Neutrophil (primary cell): Measurements from ENCODE around the gene UGDH.
"Not testable (repeated sequence)": the region's sequence is repeated elsewhere in the genome, so short reads cannot be mapped to it uniquely, and the experiment has no call there.

ENCODE experiments used
- H3K27ac ChIP-seq: fragments of 200-600 bp; sonication (generic); 2 replicates; pipeline ENCODE4 v1.5.1; 2016; ENCODE audit warnings: mild to moderate bottlenecking, moderate library complexity
- H3K27me3 ChIP-seq: fragments of 200-600 bp; sonication (generic); 2 replicates; pipeline ENCODE4 v1.6.0; 2016; ENCODE audit warnings: mild to moderate bottlenecking
- H3K36me3 ChIP-seq: fragments of 200-600 bp; sonication (generic); 2 replicates; pipeline ENCODE4 v1.5.1; 2017
- H3K4me1 ChIP-seq, 2 experiments: fragments of 200-600 bp in 1 of 2; sonication (generic) in 1 of 2; 1 replicate in 1 of 2; 2 replicates in 1 of 2; pipeline versions ENCODE4 v1.5.1 to v1.6.1; 2013 to 2016; ENCODE audit warnings: low read depth in 1 of 2, low read length in 1 of 2, mild to moderate bottlenecking in 1 of 2, moderate library complexity in 1 of 2; ENCODE audit not compliant: control insufficient read depth in 1 of 2, insufficient read depth in 1 of 2
- H3K4me3 ChIP-seq, 2 experiments: fragments of 200-600 bp in 1 of 2; sonication (generic) in 1 of 2; 1 replicate in 1 of 2; 2 replicates in 1 of 2; pipeline ENCODE4 v1.5.1; 2013 to 2016; ENCODE audit warnings: low read depth in 1 of 2, low read length in 1 of 2, mild to moderate bottlenecking in 1 of 2, moderate library complexity in 1 of 2
- H3K9me3 ChIP-seq: fragments of 200-600 bp; sonication (generic); 2 replicates; pipeline ENCODE4 v1.5.1; 2016
- CTCF ChIP-seq: fragments of 200-600 bp; sonication (generic); IDR thresholded peaks from 2 replicates; pipeline ENCODE4 v1.5.1; 2016; ENCODE audit warnings: antibody characterized with exemption

Gene UGDH

GRCh38 chr4:39458505-39459300 is 68.5 kb downstream of the UGDH start, which contains the start of the genes LIAS and RPL9:
Gene LIAS (plus strand): TSS chr4:39459056. CDS start chr4:39459118, 62 bp downstream.
Gene RPL9 (minus strand): TSS chr4:39458922. CDS start chr4:39458439, 483 bp downstream.
- H3K36me3 ChIP-seq: peaks cover 47% of the 10 kb centered on the region
- no peak for TF ChIP-seq CTCF

GRCh38 chr4:39458161-39458504 is 69.1 kb downstream of the UGDH start:
- H3K27me3 ChIP-seq, H3K9me3 ChIP-seq: not testable (repeated sequence)
- Histone ChIP-seq H3K36me3 (peaks cover 47% of the 10 kb centered on the region), H3K27ac (peak overlapping the region; percentile 94), H3K4me1 (peaks cover 25 to 28% of the 10 kb centered on the region in 2 experiments), H3K4me3 (peak overlapping the region; percentile 97)

More at GRCh38 chr4:39458505-39459300, 68.5 kb downstream of the UGDH start, which contains the start of the genes LIAS and RPL9:
- Histone ChIP-seq H3K27ac (peak within 1 kb of the TSS; percentile 94), H3K4me3 (peak within 1 kb of the TSS; percentile 97), H3K4me1 (peaks cover 25 to 28% of the 10 kb centered on the region in 2 experiments), H3K27me3 (no peaks in the 10 kb centered on the region), H3K9me3 (no peaks in the 10 kb centered on the region)

- Histone ChIP-seq H3K27ac (peak overlapping the region; percentile 94), H3K9me3 (no peaks in the 10 kb centered on the region), H3K36me3 (peaks cover 54% of the 10 kb centered on the region), H3K4me1 (peaks cover 25 to 28% of the 10 kb centered on the region in 2 experiments), H3K4me3 (no peak overlapping the region), H3K27me3 (no peaks in the 10 kb centered on the region)
- TF ChIP-seq CTCF: no peak
Measured at GRCh38 chr4:39456946-39457763, 70.1 kb downstream of the UGDH start.

GRCh38 chr4:39455486-39455885 is 71.8 kb downstream of the UGDH start:
- Histone ChIP-seq H3K36me3 (peaks cover 64% of the 10 kb centered on the region), H3K9me3 (no peaks in the 10 kb centered on the region), H3K4me3 (no peak overlapping the region), H3K27me3 (no peaks in the 10 kb centered on the region), H3K27ac (no peak overlapping the region), H3K4me1 (peaks cover 25 to 28% of the 10 kb centered on the region in 2 experiments)
- no peak for TF ChIP-seq CTCF

- peaks cover 14 to 16% of the 10 kb centered on the region in 2 experiments for H3K4me1 ChIP-seq
- H3K36me3 ChIP-seq: peaks cover 68% of the 10 kb centered on the region
- H3K4me3 ChIP-seq: no peak overlapping the region
- H3K9me3 ChIP-seq: no peaks in the 10 kb centered on the region
- TF ChIP-seq CTCF: no peak
- no peak overlapping the region for H3K27ac ChIP-seq
- H3K27me3 ChIP-seq: no peaks in the 10 kb centered on the region
Measured at GRCh38 chr4:39453738-39454137, 73.5 kb downstream of the UGDH start.
